HL-60 (cell line): Measurements from ENCODE around the gene DPYSL5.

Experiments
- DNase-seq, 2 experiments: peaks; one replicate each; pipeline ENCODE4 v3.0.0-alpha.2; 2010 to 2020; ENCODE audit warnings: low read depth in 1 of 2, low spot score in 1 of 2
- H3K27ac ChIP-seq: fragments of 250-450 bp; sonication (Bioruptor Pico); replicated peaks from 2 replicates; pipeline ENCODE4 v1.5.1; 2020; ENCODE audit warnings: mild to moderate bottlenecking, moderate library complexity
- H3K27me3 ChIP-seq: fragments of 250-450 bp; sonication (Bioruptor Pico); 2 replicates; pipeline ENCODE4 v1.5.1; 2021; ENCODE audit warnings: mild to moderate bottlenecking, moderate library complexity; ENCODE audit not compliant: insufficient read depth, poor library complexity, severe bottlenecking
- H3K4me3 ChIP-seq: replicated peaks from 2 replicates; pipeline ENCODE4 v1.5.1; 2011; ENCODE audit warnings: mild to moderate bottlenecking, control low read depth, low read length; ENCODE audit not compliant: insufficient read depth
- CTCF ChIP-seq: IDR thresholded peaks from one replicate; pipeline ENCODE4 v1.5.1; 2011; ENCODE audit warnings: low read length, control low read depth, inconsistent platforms; ENCODE audit not compliant: insufficient read depth
- GABPA ChIP-seq: IDR thresholded peaks from 2 replicates; pipeline ENCODE4 v1.6.1; 2012; ENCODE audit warnings: low read depth
- POLR2AphosphoS5 ChIP-seq: IDR thresholded peaks from 2 replicates; pipeline ENCODE4 v1.6.1; 2012; ENCODE audit warnings: low read depth
- REST ChIP-seq: IDR thresholded peaks from 2 replicates; pipeline ENCODE4 v1.6.1; 2012; ENCODE audit warnings: low read depth; ENCODE audit not compliant: insufficient replicate concordance
- SPI1 ChIP-seq: IDR thresholded peaks from 2 replicates; pipeline ENCODE4 v1.6.1; 2012; ENCODE audit warnings: low read depth, mild to moderate bottlenecking, borderline replicate concordance

DPYSL5 gene

GRCh38 chr2:26988058-26988860 is 140.3 kb downstream of the DPYSL5 start:
- Histone ChIP-seq H3K4me3 (no peak overlapping the region), H3K27me3 (no peaks in the 10 kb centered on the region), H3K27ac (no peak overlapping the region)
- no peak for DNase-seq
- TF ChIP-seq CTCF = no peak

GRCh38 chr2:26989156-26989555 is 141.2 kb downstream of the DPYSL5 start:
- no peak for TF ChIP-seq POLR2AphosphoS5
- TF ChIP-seq SPI1 = no peak
- TF ChIP-seq GABPA = no peak
- no peak for TF ChIP-seq CTCF
- no peak for TF ChIP-seq REST
- Histone ChIP-seq H3K27me3 (no peaks in the 10 kb centered on the region), H3K27ac (no peak overlapping the region), H3K4me3 (no peak overlapping the region)
- no peak for DNase-seq

- DNase-seq = no peak
- H3K27ac ChIP-seq = no peak overlapping the region
- no peak for TF ChIP-seq CTCF
- TF ChIP-seq SPI1 = no peak
- no peak for TF ChIP-seq REST
- TF ChIP-seq POLR2AphosphoS5 = no peak
- no peak for TF ChIP-seq GABPA
- no peak overlapping the region for H3K4me3 ChIP-seq
- no peaks in the 10 kb centered on the region for H3K27me3 ChIP-seq
Measured at GRCh38 chr2:26991717-26992116, 143.8 kb downstream of the DPYSL5 start.

GRCh38 chr2:26993768-26994167 is 145.8 kb downstream of the DPYSL5 start:
- H3K27me3 ChIP-seq = no peaks in the 10 kb centered on the region
- no peak for DNase-seq
- no peak overlapping the region for H3K27ac ChIP-seq
- no peak overlapping the region for H3K4me3 ChIP-seq
- TF ChIP-seq SPI1 = no peak
- TF ChIP-seq GABPA = no peak
- TF ChIP-seq REST = peak; percentile 95
